Vagina (tissue), 2 donors: ENCODE data around the gene FGF19.

Source experiments
- CTCF ChIP-seq, 3 experiments: fragments of 450-650 bp in 2 of 3; fragments of 200-600 bp in 1 of 3; sonication (generic) in 1 of 3; IDR thresholded peaks; one replicate each; pipeline ENCODE4 v1.5.1; 2017 to 2019; ENCODE audit warnings: antibody characterized with exemption in 3 of 3, mild to moderate bottlenecking in 2 of 3, moderate library complexity in 2 of 3
- POLR2A ChIP-seq, 2 donors: fragments of 450-650 bp; IDR thresholded peaks; one replicate each; pipeline ENCODE4 v1.6.1; 2017; ENCODE audit warnings: antibody characterized with exemption in 2 of 2, mild to moderate bottlenecking in 2 of 2, moderate library complexity in 2 of 2
- POLR2AphosphoS5 ChIP-seq, 2 donors: sonication (generic); formaldehyde crosslinking; IDR thresholded peaks; one replicate each; pipeline ENCODE4 v1.9.0; 2017; ENCODE audit warnings: antibody characterized with exemption in 2 of 2, mild to moderate bottlenecking in 2 of 2, low read depth in 1 of 2; ENCODE audit not compliant: insufficient read depth in 1 of 2

GRCh38 chr11:69692422-69692821 lies 11.4 kb downstream of the FGF19 start:
- TF ChIP-seq CTCF (IDR thresholded peaks at IDR 0.05) (no peak), POLR2A (IDR thresholded peaks at IDR 0.05) (no peak), POLR2AphosphoS5 (IDR thresholded peaks at IDR 0.05; ENCODE audit: insufficient read depth in 1 of 2, low read depth in 1 of 2) (no peak)
